IMR-90 (cell line): Measurements from ENCODE around the gene MRPL52. TPM values are rescaled to one million over a fixed set of nuclear protein-coding genes. Genes with fewer than 3 reads are reported as not detected.

ENCODE experiments used
- ATAC-seq: fragments of 200-7000 bp; cut with Tn5 transposase; 2 replicates; pipeline ENCODE4 v1.9.1; 2020; ENCODE audit warnings: low read depth, mild to moderate bottlenecking, moderate library complexity
- BruUV-seq: library from RNA; stranded (reverse); fragments of 400-500 nt; replicated peaks from 2 replicates; lab custom pipeline; 2021; lab: Mats Ljungman, UMichigan
- CTCF ChIA-PET: fragments of 300-600 bp; formaldehyde crosslinking; extraction: SDS; loops from one replicate; lab custom pipeline; 2021; ENCODE audit warnings: antibody characterized with exemption; lab: Yijun Ruan, JAX
- POLR2A ChIA-PET: fragments of 300-600 bp; sonication (Branson Sonifier 250); formaldehyde crosslinking; loops from one replicate; lab custom pipeline; 2022; ENCODE audit warnings: antibody characterized with exemption; ENCODE audit not compliant: unreplicated experiment; lab: Charles Lee
- DNase-seq: peaks from one replicate; pipeline ENCODE4 v3.0.0; 2013
- H2AFZ ChIP-seq: replicated peaks from 2 replicates; pipeline ENCODE3; 2013; ENCODE audit warnings: low read length, mild to moderate bottlenecking; ENCODE audit not compliant: poor library complexity
- H2AK5ac ChIP-seq: 2 replicates; pipeline ENCODE4 v1.6.1; 2013; ENCODE audit warnings: low read depth, low read length, inconsistent platforms
- H2AK9ac ChIP-seq: replicated peaks from 2 replicates; pipeline ENCODE3; 2013; ENCODE audit warnings: mild to moderate bottlenecking, low read depth, low read length, moderate library complexity; ENCODE audit not compliant: poor library complexity
- H2BK120ac ChIP-seq: 2 replicates; pipeline ENCODE4 v1.6.1; 2013; ENCODE audit warnings: low read depth, low read length, inconsistent platforms
- H2BK15ac ChIP-seq: 3 replicates; pipeline ENCODE4 v1.6.1; 2013; ENCODE audit warnings: low read depth, low read length, inconsistent platforms
- H2BK20ac ChIP-seq: 2 replicates; pipeline ENCODE4 v1.6.1; 2013; ENCODE audit warnings: low read depth, mild to moderate bottlenecking, inconsistent platforms, low read length, moderate library complexity
- H2BK5ac ChIP-seq: 2 replicates; pipeline ENCODE4 v1.6.1; 2013; ENCODE audit warnings: mild to moderate bottlenecking, low read depth, low read length, inconsistent platforms; ENCODE audit not compliant: poor library complexity, severe bottlenecking
- H3K14ac ChIP-seq: replicated peaks from 2 replicates; pipeline ENCODE4 v1.6.1; 2013; ENCODE audit warnings: low read depth, low read length, inconsistent platforms
- H3K18ac ChIP-seq: 2 replicates; pipeline ENCODE4 v1.6.1; 2013; ENCODE audit warnings: low read depth, low read length, control low read depth
- H3K23ac ChIP-seq: 2 replicates; pipeline ENCODE4 v1.6.1; 2013; ENCODE audit warnings: low read depth, low read length, inconsistent platforms
- H3K27ac ChIP-seq: 2 replicates; pipeline ENCODE4 v1.5.1; 2013; ENCODE audit warnings: mild to moderate bottlenecking, control low read depth, low read length; ENCODE audit not compliant: insufficient read depth
- H3K27me3 ChIP-seq: 2 replicates; pipeline ENCODE4 v1.6.1; 2013; ENCODE audit warnings: low read length; ENCODE audit not compliant: control insufficient read depth, insufficient read depth
- H3K36me3 ChIP-seq: 2 replicates; pipeline ENCODE4 v1.6.1; 2013; ENCODE audit warnings: low read length, mixed read lengths; ENCODE audit not compliant: control insufficient read depth, insufficient read depth
- H3K4ac ChIP-seq: 2 replicates; pipeline ENCODE4 v1.6.1; 2013; ENCODE audit warnings: low read depth, low read length, inconsistent platforms
- H3K4me1 ChIP-seq: 2 replicates; pipeline ENCODE4 v1.6.1; 2013; ENCODE audit warnings: low read length, mixed read lengths; ENCODE audit not compliant: control insufficient read depth, insufficient read depth
- H3K4me2 ChIP-seq: 2 replicates; pipeline ENCODE4 v1.6.1; 2013; ENCODE audit warnings: low read depth, mild to moderate bottlenecking, control low read depth, low read length, moderate library complexity
- H3K4me3 ChIP-seq: 2 replicates; pipeline ENCODE4 v1.5.1; 2013; ENCODE audit warnings: low read depth, mild to moderate bottlenecking, control low read depth, low read length, moderate library complexity; ENCODE audit not compliant: insufficient read depth
- H3K56ac ChIP-seq: 2 replicates; pipeline ENCODE4 v1.6.1; 2013; ENCODE audit warnings: low read length, inconsistent platforms; ENCODE audit not compliant: insufficient read depth; ENCODE audit errors: extremely low read depth
- H3K79me1 ChIP-seq, 2 experiments: 2 replicates each; pipeline ENCODE4 v1.6.1; 2013; ENCODE audit warnings: low read length in 2 of 2, inconsistent platforms in 1 of 2, low read depth in 1 of 2
- H3K9ac ChIP-seq: 2 replicates; pipeline ENCODE4 v1.6.1; 2013; ENCODE audit warnings: low read depth, low read length, control low read depth
- H3K9me1 ChIP-seq: 2 replicates; pipeline ENCODE4 v1.6.1; 2013; ENCODE audit warnings: low read length, inconsistent platforms; ENCODE audit not compliant: insufficient read depth
- H3K9me3 ChIP-seq: 2 replicates; pipeline ENCODE4 v1.6.1; 2013; ENCODE audit warnings: low read length; ENCODE audit not compliant: control insufficient read depth, insufficient read depth
- H4K20me1 ChIP-seq: 2 replicates; pipeline ENCODE4 v1.6.1; 2013; ENCODE audit warnings: low read length, inconsistent platforms; ENCODE audit not compliant: insufficient read depth
- H4K5ac ChIP-seq: 2 replicates; pipeline ENCODE4 v1.6.1; 2013; ENCODE audit warnings: mild to moderate bottlenecking, low read depth, low read length, control low read depth
- H4K8ac ChIP-seq, 2 experiments: 2 replicates each; pipeline ENCODE4 v1.6.1; 2013; ENCODE audit warnings: low read depth in 2 of 2, low read length in 2 of 2, control low read depth in 1 of 2, inconsistent platforms in 1 of 2
- H4K91ac ChIP-seq: 2 replicates; pipeline ENCODE4 v1.6.1; 2013; ENCODE audit warnings: low read depth, low read length, inconsistent platforms; ENCODE audit not compliant: insufficient read depth
- BHLHE40 ChIP-seq: fragments of 150-350 bp; IDR thresholded peaks from 2 replicates; pipeline ENCODE4 v1.6.1; 2016; ENCODE audit warnings: mild to moderate bottlenecking, low read depth, low read length
- CEBPB ChIP-seq: IDR thresholded peaks from 2 replicates; pipeline ENCODE4 v1.6.1; 2012; ENCODE audit warnings: low read depth, low read length, improper control_type of control experiment
- CHD1 ChIP-seq: IDR thresholded peaks from 2 replicates; pipeline ENCODE4 v1.6.1; 2012; ENCODE audit warnings: low read depth, low read length, improper control_type of control experiment
- CTCF ChIP-seq: conservative IDR thresholded peaks from 2 replicates; pipeline ENCODE4 v1.5.1; 2012; ENCODE audit warnings: mild to moderate bottlenecking, low read depth, low read length, improper control_type of control experiment
- ELK1 ChIP-seq: fragments of 150-350 bp; IDR thresholded peaks from 2 replicates; pipeline ENCODE4 v1.6.1; 2016; ENCODE audit warnings: low read depth, mild to moderate bottlenecking, low read length, moderate library complexity, borderline replicate concordance
- FOS ChIP-seq: fragments of 150-350 bp; IDR thresholded peaks from 2 replicates; pipeline ENCODE4 v1.6.1; 2016; ENCODE audit warnings: low read depth, low read length
- MAFK ChIP-seq: IDR thresholded peaks from 2 replicates; pipeline ENCODE4 v1.6.1; 2012; ENCODE audit warnings: low read depth, low read length, improper control_type of control experiment
- MAZ ChIP-seq: IDR thresholded peaks from 2 replicates; pipeline ENCODE4 v1.6.1; 2012; ENCODE audit warnings: low read depth, mild to moderate bottlenecking, low read length, improper control_type of control experiment, moderate library complexity, borderline replicate concordance
- MXI1 ChIP-seq: IDR thresholded peaks from 2 replicates; pipeline ENCODE4 v1.6.1; 2012; ENCODE audit warnings: low read depth, mild to moderate bottlenecking, low read length, moderate library complexity, borderline replicate concordance
- NFE2L2 ChIP-seq: fragments of 150-350 bp; IDR thresholded peaks from 2 replicates; pipeline ENCODE4 v1.6.1; 2016; ENCODE audit warnings: low read depth, mild to moderate bottlenecking, low read length
- POLR2A ChIP-seq: IDR thresholded peaks from 2 replicates; pipeline ENCODE4 v1.6.1; 2012; ENCODE audit warnings: mild to moderate bottlenecking, low read depth, low read length
- RAD21 ChIP-seq: IDR thresholded peaks from 2 replicates; pipeline ENCODE4 v1.6.1; 2012; ENCODE audit warnings: low read length, improper control_type of control experiment
- RCOR1 ChIP-seq: IDR thresholded peaks from 2 replicates; pipeline ENCODE4 v1.6.1; 2012; ENCODE audit warnings: mild to moderate bottlenecking, low read length, improper control_type of control experiment; ENCODE audit not compliant: insufficient replicate concordance
- RFX5 ChIP-seq: IDR thresholded peaks from 2 replicates; pipeline ENCODE4 v1.8.0; 2012; ENCODE audit warnings: low read depth, mild to moderate bottlenecking, low read length, moderate library complexity
- SMC3 ChIP-seq: fragments of 150-350 bp; IDR thresholded peaks from 2 replicates; pipeline ENCODE4 v1.6.1; 2016; ENCODE audit warnings: low read depth, mild to moderate bottlenecking, antibody characterized with exemption, low read length, moderate library complexity
- USF2 ChIP-seq: fragments of 150-350 bp; IDR thresholded peaks from 2 replicates; pipeline ENCODE4 v1.6.1; 2017; ENCODE audit warnings: mild to moderate bottlenecking, antibody characterized with exemption, low read length, low read depth
- WGBS, 2 experiments: methylation state at CpG; one replicate each; pipeline versions ENCODE4 v1.1.5 to v1.1.7; 2013; ENCODE audit warnings: missing lambda C conversion rate in 2 of 2; ENCODE audit not compliant: insufficient read length in 1 of 2; ENCODE audit errors: extremely low coverage in 2 of 2; 5-methylcytosine and 5-hydroxymethylcytosine counted together
- dilution Hi-C: fragments of 300-500 bp; cut with HindIII; formaldehyde crosslinking; loops from one replicate; pipeline ENCODE4 v1.14.3; 2018; ENCODE audit warnings: low sequenced_read_pairs; ENCODE audit not compliant: unreplicated experiment
- in situ Hi-C: fragments of 300-500 bp; cut with MboI; formaldehyde crosslinking; loops from 3 replicates; pipeline ENCODE4 v1.14.3; 2019; ENCODE audit warnings: low sequenced_read_pairs, inconsistent platforms, mixed read lengths
- intact Hi-C: fragments of 100-400 bp; cut with micrococcal nuclease; formaldehyde crosslinking; loops from 2 replicates; pipeline ENCODE4 v1.10.0; 2022
- polyA plus RNA-seq, 3 experiments: library from polyadenylated mRNA; depleted of rRNA; stranded (reverse); fragments of >200 nt; gene quantifications; 2 replicates each; pipeline ENCODE4 v1.2.3, GENCODE V29; 2012; ENCODE audit warnings: low replicate concordance in 1 of 3
- total RNA-seq: library from RNA; depleted of rRNA; stranded (reverse); fragments of >200 nt; gene quantifications from 2 replicates; pipeline ENCODE4 v1.2.3, GENCODE V29; 2012

MRPL52 gene
- total and polyA plus RNA-seq, 2 of the 4 experiments (the other 2 are of a cell fraction): 33.1 to 51.4 TPM

GRCh38 chr14:22820731-22821130 lies 9.0 kb upstream of the MRPL52 start:
- dilution Hi-C loops (no loop called here), intact Hi-C loops (loop anchor here (5.0 kb wide), 1 partner anchor 162 kb away; the partner anchor contains the start of gene AJUBA), in situ Hi-C loops (no loop called here)
- Histone ChIP-seq H3K9ac (no peak overlapping the region), H3K18ac (no peak overlapping the region), H3K4me1 (peaks cover 31% of the 10 kb centered on the region), H3K56ac (no peak overlapping the region), H2BK15ac (0 out of 3 replicates have a peak overlapping the region, but pooled peaks have one; percentile 19), H3K9me3 (no peaks in the 10 kb centered on the region), H4K8ac (no peak overlapping the region), H3K9me1 (peaks cover 12% of the 10 kb centered on the region), H3K27ac (no peak overlapping the region), H4K91ac (no peak overlapping the region), H4K20me1 (no peaks in the 10 kb centered on the region), H3K36me3 (no peaks in the 10 kb centered on the region), H3K4ac (no peak overlapping the region), H3K4me2 (no peak overlapping the region), H2BK20ac (no peak overlapping the region), H4K5ac (no peak overlapping the region), H3K4me3 (no peak overlapping the region), H2BK5ac (no peak overlapping the region), H3K27me3 (no peaks in the 10 kb centered on the region), H2AK5ac (no peak overlapping the region), H2BK120ac (no peak overlapping the region), H3K79me1 (peaks cover 0 to 11% of the 10 kb centered on the region in 2 experiments; a peak in 1 of 4 replicates), H2AK9ac (no peak overlapping the region), H3K14ac (no peak overlapping the region), H3K23ac (no peak overlapping the region), H2AFZ (no peak overlapping the region)
- no TSS peak for BruUV-seq
- CTCF ChIA-PET: no interaction called here
- ATAC-seq (no peak), DNase-seq (no peak)
- TF ChIP-seq USF2 (no peak), MXI1 (no peak), POLR2A (no peak), CEBPB (no peak), ELK1 (no peak), CTCF (no peak), FOS (no peak), SMC3 (no peak), BHLHE40 (no peak), CHD1 (no peak), RAD21 (no peak), RCOR1 (no peak), MAFK (no peak), NFE2L2 (no peak), MAZ (no peak), RFX5 (no peak)
- WGBS, 2 experiments: no CpG with 5 or more reads among the region's 1 CpG
- POLR2A ChIA-PET: no interaction called here
